ENCODE data around the gene WDR37. TPM values are rescaled to one million over a fixed set of nuclear protein-coding genes. Genes with fewer than 3 reads are reported as not detected.

WDR37 gene
- total and polyA plus RNA-seq, 4 donors = 6.6 to 23.5 (median 13.6) TPM

DNA sequence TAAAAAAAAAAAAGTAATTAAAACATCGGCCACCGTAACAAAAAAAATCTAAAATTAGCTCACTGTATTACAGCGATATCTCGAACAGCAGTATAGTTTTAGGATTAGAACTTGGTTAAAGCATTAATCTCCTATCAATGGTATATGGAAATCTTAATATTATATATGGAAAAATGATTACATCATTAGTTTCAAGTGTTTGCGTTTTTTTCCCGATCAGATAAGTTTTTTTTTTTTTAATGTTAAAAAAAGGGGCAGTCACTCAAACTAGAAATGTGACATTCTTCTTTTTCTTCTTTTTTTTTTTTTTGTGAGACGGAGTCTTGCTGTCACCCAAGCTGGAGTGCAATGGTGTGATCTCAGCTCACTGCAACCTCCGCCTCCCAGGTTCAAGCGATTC lies 14.7 kb upstream of the WDR37 start:
- TF ChIP-seq, protein P1, sequence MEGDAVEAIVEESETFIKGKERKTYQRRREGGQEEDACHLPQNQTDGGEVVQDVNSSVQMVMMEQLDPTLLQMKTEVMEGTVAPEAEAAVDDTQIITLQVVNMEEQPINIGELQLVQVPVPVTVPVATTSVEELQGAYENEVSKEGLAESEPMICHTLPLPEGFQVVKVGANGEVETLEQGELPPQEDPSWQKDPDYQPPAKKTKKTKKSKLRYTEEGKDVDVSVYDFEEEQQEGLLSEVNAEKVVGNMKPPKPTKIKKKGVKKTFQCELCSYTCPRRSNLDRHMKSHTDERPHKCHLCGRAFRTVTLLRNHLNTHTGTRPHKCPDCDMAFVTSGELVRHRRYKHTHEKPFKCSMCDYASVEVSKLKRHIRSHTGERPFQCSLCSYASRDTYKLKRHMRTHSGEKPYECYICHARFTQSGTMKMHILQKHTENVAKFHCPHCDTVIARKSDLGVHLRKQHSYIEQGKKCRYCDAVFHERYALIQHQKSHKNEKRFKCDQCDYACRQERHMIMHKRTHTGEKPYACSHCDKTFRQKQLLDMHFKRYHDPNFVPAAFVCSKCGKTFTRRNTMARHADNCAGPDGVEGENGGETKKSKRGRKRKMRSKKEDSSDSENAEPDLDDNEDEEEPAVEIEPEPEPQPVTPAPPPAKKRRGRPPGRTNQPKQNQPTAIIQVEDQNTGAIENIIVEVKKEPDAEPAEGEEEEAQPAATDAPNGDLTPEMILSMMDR (IDR thresholded peaks at IDR 0.05; ENCODE audit: control extremely low read depth, extremely low read depth) = no peak
- H3K9me3 ChIP-seq (ENCODE audit: control insufficient read depth in 4 of 4, insufficient read depth in 3 of 4, low read length in 3 of 4) = no peaks in the 10 kb centered on the region
- H3K36me3 ChIP-seq (ENCODE audit: control insufficient read depth in 4 of 4, insufficient read depth in 4 of 4, low read length in 4 of 4) = peaks cover 6 to 20% (median 15%) of the 10 kb centered on the region in 4 donors
- ATAC-seq (ENCODE audit: insufficient read depth, low FRiP score) (no peak), DNase-seq (no peak)
- no peak overlapping the region for H3K27ac ChIP-seq (ENCODE audit: low read depth in 1 of 2, low read length in 1 of 2)
- no peak overlapping the region for H3K9ac ChIP-seq (ENCODE audit: insufficient read depth in 1 of 2, low read length in 2 of 2)
- 93 to 94% methylated on average over 9 of the region's 9 CpGs for whole genome bisulfite sequencing, 2 donors
- peaks cover 0 to 10% (median 4%) of the 10 kb centered on the region in 5 donors for H3K4me1 ChIP-seq (ENCODE audit: control insufficient read depth in 5 of 5, insufficient read depth in 5 of 5, low read length in 5 of 5)
- no peak overlapping the region for H3K4me3 ChIP-seq
- H3K27me3 ChIP-seq (ENCODE audit: control insufficient read depth in 3 of 3, insufficient read depth in 3 of 3, low read length in 2 of 3) = no peaks in the 10 kb centered on the region

GRCh38 chr10:1043532-1043995 lies 12.6 kb upstream of the WDR37 start:
- WGBS, 2 donors = 19 to 45% methylated on average over 12 of the region's 12 CpGs
- Histone ChIP-seq H3K9me3 (ENCODE audit: control insufficient read depth in 4 of 4, insufficient read depth in 3 of 4, low read length in 3 of 4) (peaks cover 0 to 2% (median 0%) of the 10 kb centered on the region in 4 donors), H3K27me3 (ENCODE audit: control insufficient read depth in 3 of 3, insufficient read depth in 3 of 3, low read length in 2 of 3) (no peaks in the 10 kb centered on the region), H3K9ac (ENCODE audit: insufficient read depth in 1 of 2, low read length in 2 of 2) (no peak overlapping the region), H3K36me3 (ENCODE audit: control insufficient read depth in 4 of 4, insufficient read depth in 4 of 4, low read length in 4 of 4) (peaks cover 6 to 20% (median 10%) of the 10 kb centered on the region in 4 donors), H3K4me1 (ENCODE audit: control insufficient read depth in 5 of 5, insufficient read depth in 5 of 5, low read length in 5 of 5) (peaks cover 0 to 13% (median 9%) of the 10 kb centered on the region in 5 donors), H3K4me3 (no peak overlapping the region), H3K27ac (ENCODE audit: low read depth in 1 of 2, low read length in 1 of 2) (peak overlapping the region; percentile 27 to 78)
- ATAC-seq (ENCODE audit: insufficient read depth, low FRiP score) = peak; percentile 39
- peak in 1 of 3 donors; percentile 5 for DNase-seq
- TF ChIP-seq, protein P1 (IDR thresholded peaks at IDR 0.05; ENCODE audit: control extremely low read depth, extremely low read depth) = no peak

DNA sequence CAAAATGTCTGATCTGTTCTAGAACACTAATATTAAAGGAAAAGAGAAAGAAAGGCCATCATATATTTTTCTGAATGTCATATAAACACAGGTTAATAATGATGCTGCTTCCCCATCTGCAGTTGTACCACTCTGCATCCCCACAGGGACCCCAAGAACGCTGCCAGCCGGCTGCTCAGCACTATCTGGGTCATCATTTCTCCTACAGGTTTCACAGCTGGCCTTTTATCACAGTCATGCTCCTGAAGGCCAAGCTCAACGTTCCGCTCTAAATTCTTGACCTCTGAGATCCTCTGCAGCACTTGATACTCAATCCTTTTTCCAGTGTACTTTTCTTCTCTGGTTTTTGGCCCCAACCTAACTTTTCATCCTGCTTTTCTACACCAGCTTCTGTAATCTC lies 12.0 kb upstream of the WDR37 start:
- DNase-seq = no peak
- Histone ChIP-seq H3K9ac (ENCODE audit: insufficient read depth in 1 of 2, low read length in 2 of 2) (no peak overlapping the region), H3K27me3 (ENCODE audit: control insufficient read depth in 3 of 3, insufficient read depth in 3 of 3, low read length in 2 of 3) (no peaks in the 10 kb centered on the region), H3K27ac (ENCODE audit: low read depth in 1 of 2, low read length in 1 of 2) (peak overlapping the region; percentile 55 to 79), H3K36me3 (ENCODE audit: control insufficient read depth in 4 of 4, insufficient read depth in 4 of 4, low read length in 4 of 4) (peaks cover 6 to 20% (median 10%) of the 10 kb centered on the region in 4 donors), H3K9me3 (ENCODE audit: control insufficient read depth in 4 of 4, insufficient read depth in 3 of 4, low read length in 3 of 4) (peaks cover 0 to 2% (median 0%) of the 10 kb centered on the region in 4 donors), H3K4me1 (ENCODE audit: control insufficient read depth in 5 of 5, insufficient read depth in 5 of 5, low read length in 5 of 5) (peaks cover 0 to 13% (median 9%) of the 10 kb centered on the region in 5 donors), H3K4me3 (no peak overlapping the region)
- TF ChIP-seq, protein P1 (IDR thresholded peaks at IDR 0.05; ENCODE audit: control extremely low read depth, extremely low read depth) = no peak
- 77 to 79% methylated on average over 4 of the region's 4 CpGs for WGBS, 2 donors
- ATAC-seq (ENCODE audit: insufficient read depth, low FRiP score) = no peak

GRCh38 chr10:1044964-1045363 lies 11.2 kb upstream of the WDR37 start:
- Histone ChIP-seq H3K4me3 (no peak overlapping the region), H3K4me1 (ENCODE audit: control insufficient read depth in 5 of 5, insufficient read depth in 5 of 5, low read length in 5 of 5) (peaks cover 0 to 13% (median 9%) of the 10 kb centered on the region in 5 donors), H3K9ac (ENCODE audit: insufficient read depth in 1 of 2, low read length in 2 of 2) (no peak overlapping the region), H3K27ac (ENCODE audit: low read depth in 1 of 2, low read length in 1 of 2) (no peak overlapping the region), H3K9me3 (ENCODE audit: control insufficient read depth in 4 of 4, insufficient read depth in 3 of 4, low read length in 3 of 4) (peaks cover 0 to 2% (median 0%) of the 10 kb centered on the region in 4 donors), H3K27me3 (ENCODE audit: control insufficient read depth in 3 of 3, insufficient read depth in 3 of 3, low read length in 2 of 3) (no peaks in the 10 kb centered on the region), H3K36me3 (ENCODE audit: control insufficient read depth in 4 of 4, insufficient read depth in 4 of 4, low read length in 4 of 4) (peaks cover 6 to 17% (median 10%) of the 10 kb centered on the region in 4 donors)
- 71 to 84% methylated on average over 4 of the region's 4 CpGs for WGBS, 2 donors
- TF ChIP-seq, protein P1 (IDR thresholded peaks at IDR 0.05; ENCODE audit: control extremely low read depth, extremely low read depth) = no peak
- no peak for ATAC-seq (ENCODE audit: insufficient read depth, low FRiP score)
- no peak for DNase-seq

Data from lung (tissue), 12 donors.